RWPE1 (cell line): ENCODE results near the gene FCHSD2.

Source experiments
- CTCF ChIA-PET: fragments of 350-600 bp; sonication (Branson Sonifier 250); formaldehyde crosslinking; extraction: SDS; loops from one replicate; lab custom pipeline; 2021; lab: Yijun Ruan, JAX
- POLR2A ChIA-PET: fragments of 400-600 bp; formaldehyde crosslinking; extraction: SDS; loops from one replicate; lab custom pipeline; 2020; ENCODE audit warnings: antibody characterized with exemption; ENCODE audit not compliant: low non-redundant PET; lab: Yijun Ruan, JAX
- DNase-seq: peaks from one replicate; pipeline ENCODE4 v3.0.0; 2012; ENCODE audit warnings: low spot score
- H3K27ac ChIP-seq: fragments of 450-650 bp; 2 replicates; pipeline ENCODE4 v1.5.1; 2017
- CTCF ChIP-seq: fragments of 450-650 bp; conservative IDR thresholded peaks from 2 replicates; pipeline ENCODE4 v1.5.1; 2017; ENCODE audit warnings: low read depth, mild to moderate bottlenecking

The FCHSD2 gene

GRCh38 chr11:73143126-73143838, 1.2 kb upstream of the FCHSD2 start:
- peak overlapping the region; percentile 93 for H3K27ac ChIP-seq
- POLR2A ChIA-PET: no interaction called here
- no peak for DNase-seq
- TF ChIP-seq CTCF: no peak
- CTCF ChIA-PET: interaction anchor here (0.5 to 1.0 kb wide), 6 partner anchors 13 to 311 kb away, joined by 3 to 4 read pairs (median 3); no protein-coding TSS in a partner anchor

- TF ChIP-seq CTCF: no peak
- H3K27ac ChIP-seq: peak overlapping the region; percentile 93
- DNase-seq: peak; percentile 55
- POLR2A ChIA-PET: no interaction called here
- CTCF ChIA-PET: interaction anchor here (0.7 to 0.8 kb wide), 3 partner anchors 51 to 150 kb away, joined by 3 to 4 read pairs (median 3); no protein-coding TSS in a partner anchor
Measured at GRCh38 chr11:73141309-73142127, 600 bp downstream of the FCHSD2 start.

GRCh38 chr11:73141031-73141308, 1.1 kb downstream of the FCHSD2 start:
- peak overlapping the region; percentile 93 for H3K27ac ChIP-seq
- peak; percentile 42 for DNase-seq
- TF ChIP-seq CTCF: no peak
- POLR2A ChIA-PET: no interaction called here
- CTCF ChIA-PET: interaction anchor here (0.8 kb wide), 1 partner anchor 52 kb away, joined by 3 read pairs; no protein-coding TSS in a partner anchor

GRCh38 chr11:73140213-73141030, 1.7 kb downstream of the FCHSD2 start:
- POLR2A ChIA-PET: no interaction called here
- CTCF ChIA-PET: interaction anchor here (0.7 to 0.8 kb wide), 2 partner anchors 52 to 62 kb away, joined by 3 read pairs; no protein-coding TSS in a partner anchor
- H3K27ac ChIP-seq: peak overlapping the region; percentile 93
- peak; percentile 41 for DNase-seq
- TF ChIP-seq CTCF: no peak

GRCh38 chr11:73139476-73140198, 2.5 kb downstream of the FCHSD2 start:
- ChIA-PET CTCF (interaction anchor here (0.7 kb wide), 1 partner anchor 63 kb away, joined by 3 read pairs; no protein-coding TSS in a partner anchor), POLR2A (no interaction called here)
- no peak for TF ChIP-seq CTCF
- no peak for DNase-seq
- H3K27ac ChIP-seq: no peak overlapping the region
